ENCODE measurements around the gene RPS16. TPM values are rescaled to one million over a fixed set of nuclear protein-coding genes. Genes with fewer than 3 reads are reported as not detected.

RPS16 gene
- total and polyA plus RNA-seq, 12 donors: 936 to 3,280 (median 1,424) TPM

DNA sequence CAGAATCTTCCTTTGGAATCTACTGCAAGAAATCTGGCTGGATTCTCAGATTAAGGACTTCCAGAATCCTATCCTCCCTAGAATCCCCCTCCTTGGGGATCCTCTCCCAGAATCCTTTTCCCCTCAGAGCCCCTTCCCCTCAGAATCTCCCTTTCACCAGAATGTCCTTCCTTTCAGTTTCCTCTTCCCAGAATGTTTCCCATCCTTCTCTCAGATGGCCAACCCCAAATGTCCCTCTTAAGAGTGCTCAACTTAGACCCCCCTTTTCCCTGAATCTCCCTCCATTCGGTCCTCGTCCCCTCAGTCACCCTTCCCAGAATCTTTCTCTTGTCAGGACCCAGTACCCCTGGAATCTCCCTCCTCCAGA lies 584 bp upstream of the RPS16 start:
- ATAC-seq (no peak), DNase-seq (no peak)
- intact Hi-C loops (cut with DNase I): no loop called here
- peak overlapping the region; percentile 18 to 99 (median 84) for H3K4me3 ChIP-seq
- H3K27ac ChIP-seq: peak overlapping the region; percentile 28 to 96 (median 87)
- TF ChIP-seq, protein P1, sequence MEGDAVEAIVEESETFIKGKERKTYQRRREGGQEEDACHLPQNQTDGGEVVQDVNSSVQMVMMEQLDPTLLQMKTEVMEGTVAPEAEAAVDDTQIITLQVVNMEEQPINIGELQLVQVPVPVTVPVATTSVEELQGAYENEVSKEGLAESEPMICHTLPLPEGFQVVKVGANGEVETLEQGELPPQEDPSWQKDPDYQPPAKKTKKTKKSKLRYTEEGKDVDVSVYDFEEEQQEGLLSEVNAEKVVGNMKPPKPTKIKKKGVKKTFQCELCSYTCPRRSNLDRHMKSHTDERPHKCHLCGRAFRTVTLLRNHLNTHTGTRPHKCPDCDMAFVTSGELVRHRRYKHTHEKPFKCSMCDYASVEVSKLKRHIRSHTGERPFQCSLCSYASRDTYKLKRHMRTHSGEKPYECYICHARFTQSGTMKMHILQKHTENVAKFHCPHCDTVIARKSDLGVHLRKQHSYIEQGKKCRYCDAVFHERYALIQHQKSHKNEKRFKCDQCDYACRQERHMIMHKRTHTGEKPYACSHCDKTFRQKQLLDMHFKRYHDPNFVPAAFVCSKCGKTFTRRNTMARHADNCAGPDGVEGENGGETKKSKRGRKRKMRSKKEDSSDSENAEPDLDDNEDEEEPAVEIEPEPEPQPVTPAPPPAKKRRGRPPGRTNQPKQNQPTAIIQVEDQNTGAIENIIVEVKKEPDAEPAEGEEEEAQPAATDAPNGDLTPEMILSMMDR (IDR thresholded peaks at IDR 0.05): no peak
- peaks cover 10 to 40% (median 27%) of the 10 kb centered on the region in 9 donors for H3K4me1 ChIP-seq
- H3K27me3 ChIP-seq: peaks cover 0 to 6% (median 0%) of the 10 kb centered on the region in 7 donors
- H3K9me3 ChIP-seq: no peaks in the 10 kb centered on the region
- WGBS, 2 donors: 0% methylated on average over 2 of the region's 2 CpGs
- H3K36me3 ChIP-seq: peaks cover 0 to 34% (median 26%) of the 10 kb centered on the region in 9 donors

DNA sequence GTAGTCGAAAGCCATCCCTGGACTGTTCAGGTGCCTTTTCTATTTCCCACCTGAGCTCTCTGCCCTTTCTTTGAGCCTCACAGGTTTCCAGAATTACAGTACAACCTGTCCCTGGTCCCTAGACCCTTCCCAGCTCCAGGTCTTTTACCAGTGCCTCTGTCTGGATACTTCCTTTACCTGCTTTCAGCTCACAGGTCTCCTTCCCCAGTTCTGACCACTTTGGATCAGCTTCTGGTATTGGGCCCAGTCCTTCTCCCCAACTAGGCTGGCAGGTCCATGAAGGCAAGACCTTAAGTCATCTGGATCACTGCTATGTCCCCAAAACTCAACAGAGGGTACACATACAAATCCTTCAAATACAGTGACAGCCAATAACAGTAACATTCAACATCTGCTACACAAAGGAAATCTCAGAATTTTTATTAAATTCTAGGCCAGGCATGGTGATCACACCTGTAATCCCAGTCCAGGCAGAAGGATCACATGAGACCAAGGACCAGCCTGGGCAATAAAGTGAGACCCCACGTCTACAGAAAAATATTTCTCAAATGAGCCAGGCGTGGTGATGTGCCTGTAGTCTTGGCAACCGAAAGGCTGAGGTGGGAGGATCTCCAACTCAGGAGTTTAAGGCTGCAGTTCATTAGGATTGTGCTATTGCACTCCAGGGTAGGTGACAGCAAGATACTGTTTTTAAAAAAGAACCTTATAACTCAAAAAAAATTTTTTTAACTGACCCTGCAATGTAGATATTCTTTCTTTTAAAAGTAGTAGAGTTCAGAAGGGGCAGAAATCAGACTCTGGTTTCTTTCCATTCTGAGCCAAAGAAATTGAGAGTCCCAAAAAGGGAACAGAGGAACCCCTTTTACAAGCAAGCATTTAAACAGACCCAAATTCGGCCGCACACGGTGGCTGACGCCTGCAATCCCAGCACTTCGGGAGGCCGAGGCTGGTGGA lies 1.3 kb downstream of the RPS16 start:
- Histone ChIP-seq H3K27me3 (peaks cover 0 to 6% (median 0%) of the 10 kb centered on the region in 7 donors), H3K4me1 (peaks cover 10 to 49% (median 29%) of the 10 kb centered on the region in 9 donors), H3K27ac (peak overlapping the region in 6 of 10 donors; percentile 84 to 96 (median 90)), H3K36me3 (peaks cover 0 to 34% (median 26%) of the 10 kb centered on the region in 9 donors), H3K4me3 (peak overlapping the region in 9 of 10 donors; percentile 78 to 99 (median 86)), H3K9me3 (no peaks in the 10 kb centered on the region)
- WGBS, 2 donors: 58 to 64% methylated on average over 10 of the region's 10 CpGs
- DNase-seq: no peak
- no peak for ATAC-seq
- intact Hi-C loops (cut with DNase I): no loop called here
- TF ChIP-seq, protein P1 (IDR thresholded peaks at IDR 0.05): no peak

DNA sequence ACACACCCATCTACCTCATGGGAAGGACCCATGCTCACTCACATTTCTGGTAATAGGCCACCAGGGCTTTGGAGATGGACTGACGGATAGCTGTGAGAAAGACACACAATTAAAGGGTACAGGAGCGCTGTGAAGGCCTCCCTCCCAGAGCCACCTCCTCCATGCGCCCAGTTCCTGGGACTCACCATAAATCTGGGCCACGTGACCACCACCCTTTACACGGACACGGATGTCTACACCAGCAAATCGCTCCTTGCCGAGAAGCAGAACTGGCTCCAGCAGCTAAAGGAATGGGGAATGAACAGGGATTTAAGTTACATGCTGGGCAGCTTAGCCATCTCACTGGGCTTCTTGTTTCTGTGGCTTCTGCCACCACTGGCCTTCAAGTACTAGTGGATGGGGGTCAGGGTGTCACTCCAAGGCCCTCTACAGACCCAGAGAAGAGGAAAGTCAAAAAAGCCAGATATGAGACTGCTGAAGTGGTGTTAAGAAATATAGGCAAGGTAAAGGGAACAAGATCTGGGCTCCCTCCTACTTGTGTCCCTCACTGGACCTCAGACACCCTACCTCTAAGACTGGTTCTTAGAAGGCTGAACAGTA lies 2.2 kb downstream of the RPS16 start:
- peak overlapping the region in 3 of 10 donors; percentile 26 to 96 (median 84) for H3K27ac ChIP-seq
- TF ChIP-seq, protein P1 (IDR thresholded peaks at IDR 0.05): no peak
- peak overlapping the region in 2 of 10 donors; percentile 12 to 99 for H3K4me3 ChIP-seq
- H3K9me3 ChIP-seq: no peaks in the 10 kb centered on the region
- DNase-seq (no peak), ATAC-seq (no peak)
- 97% methylated on average over 8 of the region's 8 CpGs for WGBS, 2 donors
- peaks cover 14 to 58% (median 38%) of the 10 kb centered on the region in 9 donors for H3K4me1 ChIP-seq
- peaks cover 0 to 6% (median 0%) of the 10 kb centered on the region in 7 donors for H3K27me3 ChIP-seq
- peaks cover 0 to 34% (median 26%) of the 10 kb centered on the region in 9 donors for H3K36me3 ChIP-seq
- intact Hi-C loops (cut with DNase I): loop anchor here in 1 of 10 donors (2.0 kb wide), 1 partner anchor 19 kb away; no protein-coding TSS in a partner anchor

DNA sequence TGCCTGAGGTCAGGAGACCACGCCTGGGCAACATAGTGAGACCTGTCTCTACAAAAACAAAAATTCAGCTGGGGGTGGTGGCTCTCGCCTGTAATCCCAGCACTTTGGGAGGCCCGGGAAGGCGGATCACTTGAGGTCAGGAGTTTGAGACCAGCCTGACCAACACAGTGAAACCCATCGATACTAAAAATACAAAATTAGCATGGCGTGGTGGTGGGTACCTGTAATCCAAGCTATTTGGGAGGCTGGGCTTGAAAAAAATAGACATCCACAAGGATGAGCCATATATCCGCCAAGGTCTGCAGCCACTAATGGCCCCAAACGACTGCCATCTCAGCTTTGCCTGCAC lies 3.1 kb downstream of the RPS16 start:
- no peaks in the 10 kb centered on the region for H3K9me3 ChIP-seq
- peaks cover 19 to 67% (median 46%) of the 10 kb centered on the region in 9 donors for H3K4me1 ChIP-seq
- no peak for DNase-seq
- 85 to 97% methylated on average over 8 of the region's 8 CpGs for WGBS, 2 donors
- H3K27ac ChIP-seq: peak overlapping the region in 2 of 10 donors; percentile 78 to 97
- ATAC-seq: no peak
- intact Hi-C loops (cut with DNase I): loop anchor here in 1 of 10 donors (2.0 kb wide), 1 partner anchor 18 kb away; no protein-coding TSS in a partner anchor
- H3K4me3 ChIP-seq: no peak overlapping the region
- TF ChIP-seq, protein P1 (IDR thresholded peaks at IDR 0.05): no peak
- H3K36me3 ChIP-seq: peaks cover 0 to 34% (median 26%) of the 10 kb centered on the region in 9 donors
- H3K27me3 ChIP-seq: peaks cover 0 to 3% (median 0%) of the 10 kb centered on the region in 7 donors

Measured in heart right ventricle (tissue), 16 donors.